ENCODE results near the gene C16orf92.

The C16orf92 gene

GRCh38 chr16:30066761-30067583, 44.0 kb downstream of the C16orf92 start:
- peak overlapping the region; percentile 98 for H3K27ac ChIP-seq
- TF ChIP-seq ZFX (IDR thresholded peaks at IDR 0.05): no peak
- TF ChIP-seq CTCF (conservative IDR thresholded peaks at IDR 0.05): no peak

GRCh38 chr16:30067584-30067916, 44.6 kb downstream of the C16orf92 start:
- TF ChIP-seq CTCF (conservative IDR thresholded peaks at IDR 0.05) (no peak), ZFX (IDR thresholded peaks at IDR 0.05) (no peak)
- H3K27ac ChIP-seq: peak overlapping the region; percentile 98

- TF ChIP-seq ZFX (IDR thresholded peaks at IDR 0.05): no peak
- TF ChIP-seq CTCF (conservative IDR thresholded peaks at IDR 0.05): no peak
- no peak overlapping the region for H3K27ac ChIP-seq
These were observed 45.3 kb downstream of the C16orf92 start for GRCh38 chr16:30068333-30068732.

GRCh38 chr16:30068750-30069610, 46.0 kb downstream of the C16orf92 start:
- TF ChIP-seq CTCF (conservative IDR thresholded peaks at IDR 0.05) (no peak; the same call in 1 of the 2 replicates), ZFX (IDR thresholded peaks at IDR 0.05) (no peak)
- H3K27ac ChIP-seq: no peak overlapping the region

DNA sequence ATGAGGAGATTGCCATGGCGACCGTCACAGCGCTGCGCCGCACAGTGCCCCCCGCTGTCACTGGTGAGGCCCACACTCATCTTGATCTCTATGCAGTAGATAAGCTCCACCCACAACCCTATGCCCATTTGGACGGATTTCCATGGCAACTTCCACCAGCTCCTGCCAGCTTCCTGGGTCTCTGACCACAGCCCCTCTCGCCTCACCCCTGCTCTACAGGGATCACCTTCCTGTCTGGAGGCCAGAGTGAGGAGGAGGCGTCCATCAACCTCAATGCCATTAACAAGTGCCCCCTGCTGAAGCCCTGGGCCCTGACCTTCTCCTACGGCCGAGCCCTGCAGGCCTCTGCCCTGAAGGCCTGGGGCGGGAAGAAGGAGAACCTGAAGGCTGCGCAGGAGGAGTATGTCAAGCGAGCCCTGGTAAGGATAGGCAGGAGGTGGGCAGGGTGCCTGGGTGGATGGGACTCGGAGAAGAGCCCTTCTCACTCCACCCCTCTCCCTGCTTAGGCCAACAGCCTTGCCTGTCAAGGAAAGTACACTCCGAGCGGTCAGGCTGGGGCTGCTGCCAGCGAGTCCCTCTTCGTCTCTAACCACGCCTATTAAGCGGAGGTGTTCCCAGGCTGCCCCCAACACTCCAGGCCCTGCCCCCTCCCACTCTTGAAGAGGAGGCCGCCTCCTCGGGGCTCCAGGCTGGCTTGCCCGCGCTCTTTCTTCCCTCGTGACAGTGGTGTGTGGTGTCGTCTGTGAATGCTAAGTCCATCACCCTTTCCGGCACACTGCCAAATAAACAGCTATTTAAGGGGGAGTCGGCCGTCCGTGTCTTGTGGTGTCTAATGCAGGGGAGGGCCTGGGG, 46.8 kb downstream of the C16orf92 start:
- TF ChIP-seq CTCF (conservative IDR thresholded peaks at IDR 0.05): no peak
- TF ChIP-seq ZFX (IDR thresholded peaks at IDR 0.05): no peak
- H3K27ac ChIP-seq: no peak overlapping the region

DNA sequence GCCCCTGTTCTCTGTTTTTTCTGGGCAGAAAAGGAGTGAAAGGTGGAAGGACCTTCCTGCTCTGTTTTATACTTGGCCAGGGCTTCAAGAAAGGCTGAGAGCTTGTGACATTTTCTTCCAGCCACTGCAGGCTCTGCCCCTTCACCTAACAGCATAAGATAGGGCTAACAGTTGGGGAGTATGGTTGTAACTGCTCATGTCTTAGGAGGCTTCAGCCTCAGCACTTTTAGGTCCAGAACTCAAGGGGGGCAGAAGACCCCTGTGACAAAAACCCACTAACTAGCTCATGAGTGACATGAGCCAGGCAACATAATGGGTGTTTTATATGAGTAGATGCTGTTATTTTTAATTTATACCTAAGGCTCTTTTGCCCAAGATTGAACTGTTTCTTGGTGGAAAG, 47.5 kb downstream of the C16orf92 start:
- TF ChIP-seq CTCF (conservative IDR thresholded peaks at IDR 0.05) (no peak), ZFX (IDR thresholded peaks at IDR 0.05) (no peak)
- no peak overlapping the region for H3K27ac ChIP-seq
